GM19372 (cell line): ENCODE results near the gene CLIC3.
A peak's percentile ranks its signal among the peaks of the same experiment; 100 is the strongest.

Source experiments
- ATAC-seq: cut with Tn5 transposase; IDR thresholded peaks from one replicate; pipeline ENCODE4 v1.9.1; 2021; ENCODE audit warnings: mild to moderate bottlenecking, low read depth, moderate library complexity; ENCODE audit not compliant: unreplicated experiment

Gene CLIC3

GRCh38 chr9:136955943-136956335, 40.4 kb downstream of the CLIC3 start:
- no peak for ATAC-seq

- no peak for ATAC-seq
These were observed 41.0 kb downstream of the CLIC3 start for GRCh38 chr9:136955202-136955942.

- no peak for ATAC-seq
These were observed 41.9 kb downstream of the CLIC3 start for GRCh38 chr9:136954270-136955083.

- no peak for ATAC-seq
These were observed 42.5 kb downstream of the CLIC3 start for GRCh38 chr9:136953771-136954269.

GRCh38 chr9:136952876-136953770, 43.2 kb downstream of the CLIC3 start:
- ATAC-seq, result no peak

- ATAC-seq, result no peak
These were observed 44.0 kb downstream of the CLIC3 start for GRCh38 chr9:136952321-136952850.

GRCh38 chr9:136951541-136952320, 44.6 kb downstream of the CLIC3 start, which contains the start of gene LCN12:
TSS of gene LCN12 (plus strand) at chr9:136952273. CDS start at chr9:136952328, 55 bp downstream.
- ATAC-seq, result no peak

GRCh38 chr9:136950656-136951276, 45.6 kb downstream of the CLIC3 start:
- ATAC-seq, result no peak

GRCh38 chr9:136949817-136950655, 46.3 kb downstream of the CLIC3 start:
- peak; percentile 91 for ATAC-seq

GRCh38 chr9:136949239-136949816, 47.0 kb downstream of the CLIC3 start:
- no peak for ATAC-seq

- no peak for ATAC-seq
These were observed 48.3 kb downstream of the CLIC3 start for GRCh38 chr9:136947955-136948510.

GRCh38 chr9:136947028-136947891, 49.1 kb downstream of the CLIC3 start:
- ATAC-seq, result no peak

- no peak for ATAC-seq
These were observed 49.9 kb downstream of the CLIC3 start for GRCh38 chr9:136946228-136947027.

- no peak for ATAC-seq
These were observed 50.8 kb downstream of the CLIC3 start for GRCh38 chr9:136945333-136946227.
